Smooth muscle cell (in vitro differentiated cells): ENCODE measurements around the gene FOXI2. TPM values are rescaled to one million over a fixed set of nuclear protein-coding genes. Genes with fewer than 3 reads are reported as not detected.

Experiments used
- DNase-seq: peaks from one replicate; lab custom pipeline; 2025; ENCODE audit not compliant: unreplicated experiment; lab: John Stamatoyannopoulos, UW
- H2AFZ ChIP-seq: fragments of 200-600 bp; sonication (generic); 2 replicates; pipeline ENCODE4 v1.6.0; 2016; ENCODE audit warnings: antibody characterized with exemption, low read depth, mild to moderate bottlenecking
- H3F3A ChIP-seq: fragments of 200-600 bp; sonication (generic); 2 replicates; pipeline ENCODE4 v1.6.0; 2017; ENCODE audit warnings: antibody characterized with exemption, low read depth
- H3K27ac ChIP-seq: fragments of 200-600 bp; sonication (generic); 2 replicates; pipeline ENCODE4 v1.5.1; 2016; ENCODE audit warnings: low read depth, mild to moderate bottlenecking
- H3K27me3 ChIP-seq: fragments of 200-600 bp; sonication (generic); 2 replicates; pipeline ENCODE4 v1.6.1; 2016; ENCODE audit warnings: low read depth, mild to moderate bottlenecking
- H3K36me3 ChIP-seq: fragments of 200-600 bp; sonication (generic); 2 replicates; pipeline ENCODE4 v1.5.1; 2016; ENCODE audit warnings: low read depth
- H3K4me1 ChIP-seq: fragments of 200-600 bp; sonication (generic); 2 replicates; pipeline ENCODE4 v1.5.1; 2016; ENCODE audit warnings: low read depth
- H3K4me2 ChIP-seq: fragments of 200-600 bp; sonication (generic); 2 replicates; pipeline ENCODE4 v1.6.0; 2016; ENCODE audit warnings: mild to moderate bottlenecking
- H3K4me3 ChIP-seq: fragments of 200-600 bp; sonication (generic); 2 replicates; pipeline ENCODE4 v1.5.1; 2016; ENCODE audit warnings: mild to moderate bottlenecking
- H3K79me2 ChIP-seq: fragments of 200-600 bp; sonication (generic); 2 replicates; pipeline ENCODE4 v1.6.0; 2016; ENCODE audit warnings: low read depth, mild to moderate bottlenecking
- H3K9ac ChIP-seq: fragments of 200-600 bp; sonication (generic); 2 replicates; pipeline ENCODE4 v1.6.0; 2016; ENCODE audit warnings: low read depth
- H3K9me3 ChIP-seq: fragments of 200-600 bp; sonication (generic); replicated peaks from 2 replicates; pipeline ENCODE4 v1.5.1; 2016; ENCODE audit warnings: low read depth
- H4K20me1 ChIP-seq: fragments of 200-600 bp; sonication (generic); 2 replicates; pipeline ENCODE4 v1.6.0; 2016; ENCODE audit warnings: low read depth
- CTCF ChIP-seq: fragments of 200-600 bp; sonication (generic); IDR thresholded peaks from 2 replicates; pipeline ENCODE4 v1.5.1; 2017; ENCODE audit warnings: borderline replicate concordance, mild to moderate bottlenecking, antibody characterized with exemption; ENCODE audit not compliant: insufficient read depth, poor library complexity, severe bottlenecking
- WGBS: methylation state at CpG from one replicate; pipeline ENCODE4 v1.1.7; 2016; ENCODE audit warnings: low lambda C conversion rate; 5-methylcytosine and 5-hydroxymethylcytosine counted together
- polyA plus RNA-seq: library from polyadenylated mRNA; unstranded; fragments of >200 nt; fragmentation: Nextera tagmentation; extraction: Ambion mirVana; gene quantifications from 2 replicates; pipeline ENCODE4 v1.2.1, GENCODE V29; 2016
- total RNA-seq: library from RNA; depleted of rRNA; stranded (reverse); fragments of >200 nt; gene quantifications from 2 replicates; pipeline ENCODE4 v1.2.3, GENCODE V29; 2014

The FOXI2 gene
- total and polyA plus RNA-seq, 2 experiments from 2014 or later = not detected

- TF ChIP-seq CTCF = no peak
- Histone ChIP-seq H3K4me3 (no peak overlapping the region), H3K79me2 (no peaks in the 10 kb centered on the region), H3K9me3 (no peaks in the 10 kb centered on the region), H3K9ac (no peak overlapping the region), H3K27ac (no peak overlapping the region), H3K27me3 (peaks cover 10% of the 10 kb centered on the region), H3F3A (no peaks in the 10 kb centered on the region), H3K36me3 (no peaks in the 10 kb centered on the region), H3K4me1 (no peaks in the 10 kb centered on the region), H2AFZ (no peak overlapping the region), H4K20me1 (no peaks in the 10 kb centered on the region), H3K4me2 (no peak overlapping the region)
- no peak for DNase-seq
- 77% methylated on average over 2 of the region's 2 CpGs for WGBS
Measured at GRCh38 chr10:127759276-127759675, 22.3 kb downstream of the FOXI2 start.

GRCh38 chr10:127762925-127763324 lies 25.9 kb downstream of the FOXI2 start:
- H3K27ac ChIP-seq = no peak overlapping the region
- no peaks in the 10 kb centered on the region for H3F3A ChIP-seq
- peaks cover 5% of the 10 kb centered on the region for H3K27me3 ChIP-seq
- no peak overlapping the region for H3K4me2 ChIP-seq
- no peak overlapping the region for H3K4me3 ChIP-seq
- no peak for TF ChIP-seq CTCF
- H2AFZ ChIP-seq = no peak overlapping the region
- H3K36me3 ChIP-seq = no peaks in the 10 kb centered on the region
- no peaks in the 10 kb centered on the region for H3K4me1 ChIP-seq
- H3K9me3 ChIP-seq = no peaks in the 10 kb centered on the region
- DNase-seq = no peak
- H3K79me2 ChIP-seq = no peaks in the 10 kb centered on the region
- WGBS = 79% methylated on average over 1 of the region's 1 CpG
- H3K9ac ChIP-seq = no peak overlapping the region
- no peaks in the 10 kb centered on the region for H4K20me1 ChIP-seq

GRCh38 chr10:127774766-127775559 lies 38.0 kb downstream of the FOXI2 start:
- no peaks in the 10 kb centered on the region for H3K4me1 ChIP-seq
- no peak overlapping the region for H3K27ac ChIP-seq
- 69% methylated on average over 10 of the region's 10 CpGs for WGBS
- no peak overlapping the region for H3K9ac ChIP-seq
- DNase-seq = no peak
- no peaks in the 10 kb centered on the region for H3K9me3 ChIP-seq
- H3K4me3 ChIP-seq = no peak overlapping the region
- H4K20me1 ChIP-seq = no peaks in the 10 kb centered on the region
- no peak overlapping the region for H2AFZ ChIP-seq
- H3F3A ChIP-seq = no peaks in the 10 kb centered on the region
- no peaks in the 10 kb centered on the region for H3K27me3 ChIP-seq
- H3K4me2 ChIP-seq = no peak overlapping the region
- TF ChIP-seq CTCF = no peak
- no peaks in the 10 kb centered on the region for H3K36me3 ChIP-seq
- H3K79me2 ChIP-seq = no peaks in the 10 kb centered on the region

GRCh38 chr10:127776816-127777215 lies 39.8 kb downstream of the FOXI2 start:
- 66% methylated on average over 2 of the region's 2 CpGs for WGBS
- H3K36me3 ChIP-seq = no peaks in the 10 kb centered on the region

More at GRCh38 chr10:127776816-127777215, 39.8 kb downstream of the FOXI2 start:
- Histone ChIP-seq H3K9me3 (no peaks in the 10 kb centered on the region), H3F3A (no peaks in the 10 kb centered on the region), H3K4me1 (no peaks in the 10 kb centered on the region), H3K27me3 (no peaks in the 10 kb centered on the region), H3K27ac (no peak overlapping the region), H3K4me2 (no peak overlapping the region), H3K9ac (no peak overlapping the region), H4K20me1 (no peaks in the 10 kb centered on the region), H3K4me3 (no peak overlapping the region), H3K79me2 (no peaks in the 10 kb centered on the region), H2AFZ (no peak overlapping the region)
- DNase-seq = no peak
- no peak for TF ChIP-seq CTCF
